ENCODE data around the gene TRIM16.
"Not testable (repeated sequence)": the region's sequence is repeated elsewhere in the genome, so short reads cannot be mapped to it uniquely, and the experiment has no call there.

TRIM16 gene

GRCh38 chr17:15657868-15658267 lies 26.2 kb downstream of the TRIM16 start:
- DNase-seq, result no peak

GRCh38 chr17:15654886-15655561 lies 29.1 kb downstream of the TRIM16 start:
- no peak for DNase-seq

DNA sequence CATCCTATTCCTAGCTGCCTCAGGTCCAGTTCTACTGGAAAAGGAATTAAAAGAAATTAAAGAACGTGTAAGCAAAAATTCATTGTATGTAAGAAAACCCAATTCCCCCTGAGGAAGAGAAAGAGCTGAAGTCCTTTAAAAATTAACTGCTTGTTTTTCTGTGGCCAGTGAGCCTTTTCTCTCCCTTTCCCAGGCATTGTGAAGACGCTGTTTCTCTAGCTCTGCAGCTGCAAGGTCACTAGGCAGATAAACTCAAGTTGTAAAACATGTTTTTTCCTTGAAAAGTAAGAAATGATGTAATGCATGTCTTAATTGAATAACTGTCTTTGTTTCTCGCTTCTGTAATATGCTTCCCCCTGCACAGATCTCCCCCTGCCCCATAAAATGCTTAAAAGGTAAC lies 29.7 kb downstream of the TRIM16 start:
- DNase-seq, result not testable (repeated sequence)

DNA sequence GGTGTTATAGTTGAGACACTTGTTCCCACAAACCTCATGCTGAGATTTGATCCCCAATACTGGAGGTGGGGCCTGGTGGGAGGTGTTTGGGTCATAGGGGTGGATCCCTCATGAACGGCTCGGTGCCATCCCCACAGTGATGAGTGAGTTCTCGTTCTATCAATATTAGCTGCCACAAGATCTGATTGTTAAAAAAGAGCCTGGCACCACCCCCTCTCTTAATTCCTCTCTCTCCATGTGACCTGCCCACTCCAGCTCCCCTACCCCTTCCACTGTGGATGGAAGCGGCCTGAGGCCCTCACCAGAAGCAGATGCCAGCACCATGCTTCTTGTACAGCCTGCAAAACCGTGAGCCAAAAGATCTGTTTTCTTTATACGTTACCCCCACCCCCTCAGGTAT lies 31.2 kb downstream of the TRIM16 start:
- no peak for DNase-seq

GRCh38 chr17:15651583-15652110 lies 32.5 kb downstream of the TRIM16 start:
- no peak for DNase-seq

DNA sequence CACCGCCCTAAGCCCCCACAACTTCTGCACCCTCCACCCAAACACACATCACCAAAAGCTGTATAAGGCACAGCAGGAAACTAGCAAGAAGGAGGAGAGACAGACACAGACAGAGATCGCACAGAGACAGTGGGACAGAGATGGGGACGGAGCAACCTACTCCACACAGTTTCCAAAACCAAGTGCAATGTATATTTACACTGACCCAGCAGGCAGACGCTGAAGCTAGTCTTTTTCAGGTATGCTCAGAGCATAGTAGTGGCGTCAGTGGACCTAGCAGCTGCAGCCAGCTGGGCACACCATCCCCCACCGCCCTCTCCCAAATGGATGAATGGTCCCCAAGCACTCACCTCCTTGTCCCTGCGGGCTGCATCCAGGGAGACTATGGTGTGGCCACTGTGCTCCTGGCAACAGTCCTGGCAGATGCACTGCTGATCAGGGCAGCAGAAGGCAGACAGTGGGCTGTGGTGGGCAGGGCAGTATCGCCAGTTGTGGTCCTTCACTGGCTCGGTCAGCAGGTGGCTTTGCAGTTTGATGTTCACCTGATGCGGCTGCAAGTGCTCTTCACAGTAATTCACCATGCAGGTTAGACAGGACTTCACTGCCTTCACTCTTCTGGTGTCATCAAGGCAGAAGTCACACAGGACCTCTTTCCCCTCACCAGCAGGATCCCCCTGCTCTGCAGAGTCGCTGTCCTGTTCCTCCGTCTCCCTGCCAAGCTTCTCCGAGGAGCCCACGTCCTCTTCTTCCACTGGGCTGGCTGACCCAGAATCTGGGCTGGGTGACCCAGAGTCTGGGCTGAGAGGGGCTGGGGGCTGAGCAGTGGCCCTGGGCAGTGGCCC lies 33.1 kb downstream of the TRIM16 start:
- DNase-seq, result no peak

GRCh38 chr17:15649861-15650421 lies 34.2 kb downstream of the TRIM16 start:
- DNase-seq, result no peak

DNA sequence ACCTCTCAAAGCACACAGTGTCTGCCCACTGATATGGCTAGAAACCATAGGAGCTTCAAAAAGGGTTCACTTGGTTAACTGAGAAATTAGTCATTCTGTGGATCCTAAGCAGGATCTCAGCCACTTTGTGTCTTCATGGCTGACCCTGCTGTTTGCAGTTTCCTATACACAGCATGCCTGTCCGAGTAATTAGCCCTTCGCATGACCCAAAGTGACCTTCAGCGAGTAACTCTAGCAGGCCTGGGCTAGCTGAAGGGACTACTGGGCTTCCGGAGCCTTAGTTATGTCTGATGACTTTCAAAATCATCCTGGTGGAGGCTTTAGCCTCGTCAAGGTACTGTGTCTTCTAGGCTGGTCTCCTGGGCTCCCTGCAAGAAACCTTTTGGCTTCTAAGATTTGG lies 35.7 kb downstream of the TRIM16 start:
- no peak for DNase-seq

DNA sequence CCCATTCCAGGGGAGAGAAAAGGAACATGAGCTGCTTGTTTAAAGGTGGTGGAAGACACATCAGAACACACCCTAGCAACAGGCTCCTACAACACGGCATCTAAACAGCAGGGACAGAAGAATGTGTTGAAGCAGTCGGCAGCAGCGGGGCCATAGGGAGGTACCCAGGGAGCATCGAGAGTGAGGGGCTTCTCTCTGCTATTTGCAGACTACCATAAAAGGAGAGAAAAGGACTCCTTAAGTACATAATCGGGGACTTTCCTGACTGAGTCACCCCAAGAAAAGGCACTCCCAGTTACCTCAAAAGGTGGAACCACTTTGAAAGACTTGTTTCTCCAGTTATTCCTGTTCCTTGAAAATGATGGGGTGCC lies 38.2 kb downstream of the TRIM16 start:
- not testable (repeated sequence) for DNase-seq

DNA sequence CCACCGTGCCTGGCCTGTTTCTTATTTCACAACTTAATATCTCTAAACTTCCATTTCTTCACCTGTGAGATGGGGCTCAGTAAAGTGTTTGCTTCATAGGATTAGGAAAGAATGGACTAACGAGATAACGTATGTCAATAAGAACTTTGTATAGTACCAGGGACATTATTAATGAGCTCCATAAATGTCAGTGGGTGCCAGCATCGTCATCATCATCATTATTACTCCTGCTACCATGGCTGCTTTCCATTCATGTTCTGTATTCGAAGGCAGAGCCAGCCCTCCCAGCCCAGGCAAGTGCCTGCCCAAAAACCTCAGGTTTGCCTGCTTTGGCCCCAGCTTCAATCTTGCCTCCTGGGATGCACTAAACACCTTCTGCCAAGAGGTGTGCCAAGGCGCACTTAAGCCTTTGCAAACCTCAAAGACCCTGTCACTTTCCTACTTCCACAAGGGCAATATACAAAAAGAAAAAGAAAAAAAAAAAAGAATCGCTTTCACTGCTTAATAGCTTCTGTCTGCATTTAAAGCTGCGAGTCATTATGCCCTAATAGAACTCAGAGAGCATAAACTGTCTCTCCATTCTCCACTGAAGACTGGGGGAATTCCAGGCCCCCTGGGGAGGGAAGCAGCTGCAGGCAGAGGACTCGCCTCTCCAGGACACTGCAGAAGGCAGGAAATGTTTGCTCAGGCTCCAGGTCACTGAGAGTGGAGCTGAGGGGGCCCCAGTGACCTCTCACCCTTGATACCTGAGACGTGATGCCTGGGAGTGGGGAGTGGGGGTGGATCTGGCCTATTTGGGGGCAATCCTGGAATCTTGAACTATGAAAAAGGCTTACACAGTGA lies 38.8 kb downstream of the TRIM16 start:
- not testable (repeated sequence) for DNase-seq

DNA sequence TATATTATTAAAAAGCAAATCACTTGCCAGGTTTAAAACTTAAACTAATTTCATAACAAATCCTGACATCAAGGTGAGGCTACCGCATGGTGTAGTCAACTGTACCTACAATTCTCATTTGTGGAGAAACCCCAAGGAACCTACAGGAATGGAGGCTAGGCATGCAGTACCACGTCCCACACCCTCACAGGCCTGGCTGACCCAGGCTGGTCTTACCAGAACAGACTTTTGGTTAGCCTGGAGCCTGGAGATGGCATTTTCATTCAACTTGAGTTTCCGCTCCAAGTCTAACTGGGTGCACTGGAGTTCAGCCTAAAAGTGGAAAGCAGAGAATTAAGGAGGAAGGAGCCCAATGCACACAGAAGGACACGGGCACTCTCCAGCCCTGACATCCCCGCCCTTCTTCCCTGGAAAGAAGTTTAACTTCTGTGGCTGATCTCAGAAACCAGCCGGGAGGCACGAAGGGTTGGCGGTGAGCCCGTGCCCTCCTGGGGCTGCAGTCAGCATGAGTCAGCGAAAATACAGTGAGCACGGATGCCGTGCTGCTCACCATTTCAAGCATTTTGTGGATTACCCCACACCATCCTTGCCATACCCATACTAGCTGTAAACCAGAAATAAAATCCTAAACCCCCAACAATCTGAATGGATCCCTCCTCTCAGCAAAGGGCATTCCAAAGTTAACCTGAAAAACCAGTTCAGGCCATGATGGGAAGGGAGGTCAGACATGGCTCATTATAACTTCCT lies 41.4 kb downstream of the TRIM16 start:
- not testable (repeated sequence) for DNase-seq

GRCh38 chr17:15642014-15642413 lies 42.1 kb downstream of the TRIM16 start:
- not testable (repeated sequence) for DNase-seq

- DNase-seq, result not testable (repeated sequence)
Measured at GRCh38 chr17:15630930-15631453, 53.1 kb downstream of the TRIM16 start.

GRCh38 chr17:15629991-15630390 lies 54.1 kb downstream of the TRIM16 start:
- not testable (repeated sequence) for DNase-seq

GRCh38 chr17:15623661-15624209 lies 60.4 kb downstream of the TRIM16 start:
- not testable (repeated sequence) for DNase-seq

- DNase-seq, result not testable (repeated sequence)
Measured at GRCh38 chr17:15623255-15623654, 60.9 kb downstream of the TRIM16 start.

DNA sequence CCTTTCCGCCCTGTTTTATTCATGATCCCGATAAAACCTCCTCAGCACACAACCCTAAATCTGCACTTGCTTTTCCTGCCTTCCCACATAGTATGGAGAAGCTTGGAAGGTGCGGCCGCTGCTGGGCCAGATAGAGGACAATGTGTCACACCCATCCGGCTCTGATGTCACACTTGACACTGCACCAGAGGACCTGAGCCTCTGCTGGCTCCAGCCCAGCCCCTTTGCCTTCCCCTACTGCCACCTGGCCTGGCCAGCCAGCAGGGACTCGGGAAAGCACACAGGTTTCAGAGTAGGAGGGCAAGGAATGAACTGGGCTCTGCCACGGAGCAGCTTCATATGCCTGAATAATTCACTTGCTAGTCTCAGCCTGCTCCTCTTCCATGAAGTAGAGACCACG lies 62.0 kb downstream of the TRIM16 start:
- not testable (repeated sequence) for DNase-seq

DNA sequence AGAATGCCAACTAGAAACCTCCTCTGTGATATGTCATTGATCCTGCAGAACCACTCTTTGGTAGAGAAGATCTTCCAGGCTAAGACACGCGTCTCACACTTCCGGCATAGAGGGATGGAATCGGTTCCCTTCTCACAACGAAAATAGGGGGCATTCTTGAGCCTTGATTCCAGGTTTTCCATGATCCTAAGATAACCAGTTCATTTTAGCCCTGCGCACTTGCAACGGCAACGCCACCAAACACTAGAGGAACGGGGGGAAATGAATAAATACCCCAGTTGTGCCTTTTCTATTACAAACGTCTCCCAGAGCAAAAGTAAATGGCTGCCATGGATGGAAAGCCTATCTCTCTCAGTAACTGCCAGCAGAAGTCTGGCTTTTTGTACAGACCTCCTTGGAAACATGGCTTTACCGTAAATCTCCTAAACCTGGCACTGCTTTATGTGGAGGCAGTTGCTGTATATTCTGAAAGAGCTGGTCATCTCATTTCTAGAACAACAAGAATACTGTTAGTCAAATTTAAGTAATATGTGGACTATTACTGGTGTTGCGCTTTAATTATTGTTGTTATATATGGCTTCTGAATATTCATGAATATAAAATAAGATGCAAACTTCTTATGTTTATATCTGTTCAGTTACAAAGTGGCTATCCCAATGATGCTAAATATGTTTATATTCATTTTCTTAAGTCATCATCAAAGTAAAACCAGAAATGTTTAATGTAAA lies 64.6 kb downstream of the TRIM16 start, which contains the start of gene FBXW10B:
FBXW10B (minus strand) TSS at position 374 of the 728 bp plus-strand sequence; CDS start at position 182, 192 bp downstream.
- not testable (repeated sequence) for DNase-seq

DNA sequence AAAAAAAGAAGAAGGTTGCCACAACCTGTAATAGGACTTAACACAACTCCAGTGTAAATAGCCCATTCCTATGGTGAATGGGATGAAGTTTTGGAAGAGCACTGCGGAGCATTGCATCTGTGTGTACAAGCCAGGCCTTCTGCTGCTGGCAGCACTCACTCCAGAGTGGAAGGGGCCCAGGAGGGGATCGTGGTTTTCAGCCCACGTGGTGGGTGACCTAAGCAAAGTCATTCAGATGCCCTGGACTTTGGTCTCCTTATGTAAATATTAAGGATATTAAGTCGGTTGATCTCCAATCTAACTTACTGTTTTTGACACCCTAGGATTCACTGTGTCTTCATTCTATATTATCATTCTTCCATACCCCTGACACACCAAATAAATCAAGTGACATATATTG lies 67.3 kb downstream of the TRIM16 start:
- not testable (repeated sequence) for DNase-seq

GRCh38 chr17:15615850-15616249 lies 68.3 kb downstream of the TRIM16 start:
- not testable (repeated sequence) for DNase-seq

Data from effector CD8-positive, alpha-beta T cell (primary cell).